HepG2 (cell line): ENCODE measurements around the gene P2RX3. TPM values are rescaled to one million over a fixed set of nuclear protein-coding genes. Genes with fewer than 3 reads are reported as not detected.

ENCODE experiments used
- ATAD3A ChIP-seq: sonication (generic); formaldehyde crosslinking; IDR thresholded peaks from 2 replicates; pipeline ENCODE4 v1.4.0; 2020; ENCODE audit warnings: missing genetic modification reagents
- EHMT2 ChIP-seq: fragments of 200-600 bp; sonication (generic); IDR thresholded peaks from 2 replicates; pipeline ENCODE4 v1.7.0; 2017; ENCODE audit warnings: antibody characterized with exemption, low read depth, low read length, borderline replicate concordance
- FOXC1 ChIP-seq: sonication (generic); formaldehyde crosslinking; IDR thresholded peaks from 2 replicates; pipeline ENCODE4 v1.8.0; 2022; ENCODE audit warnings: mild to moderate bottlenecking, missing genetic modification reagents, borderline replicate concordance
- HNRNPK ChIP-seq: fragments of 200-400 bp; formaldehyde crosslinking; IDR thresholded peaks from 2 replicates; pipeline ENCODE4 v1.6.1; 2018; ENCODE audit warnings: low read length, low read depth, moderate library complexity, mild to moderate bottlenecking; ENCODE audit not compliant: poor library complexity, severe bottlenecking
- HOXA7 ChIP-seq: sonication (generic); formaldehyde crosslinking; IDR thresholded peaks from 2 replicates; pipeline ENCODE4 v1.8.1; 2022; ENCODE audit warnings: mild to moderate bottlenecking, missing genetic modification reagents, moderate library complexity
- HOXD1 ChIP-seq: sonication (generic); formaldehyde crosslinking; IDR thresholded peaks from 2 replicates; pipeline ENCODE4 v1.5.0; 2020; ENCODE audit warnings: missing genetic modification reagents
- MAFG ChIP-seq: sonication (generic); formaldehyde crosslinking; IDR thresholded peaks from 2 replicates; pipeline ENCODE4 v1.5.1; 2020; ENCODE audit warnings: mild to moderate bottlenecking, missing genetic modification reagents
- MEIS2 ChIP-seq: sonication (generic); formaldehyde crosslinking; IDR thresholded peaks from 2 replicates; pipeline ENCODE4 v1.9.0; 2021; ENCODE audit warnings: mild to moderate bottlenecking, missing genetic modification reagents
- SNAPC2 ChIP-seq: sonication (generic); formaldehyde crosslinking; IDR thresholded peaks from 2 replicates; pipeline ENCODE4 v1.8.1; 2022; ENCODE audit warnings: mild to moderate bottlenecking, missing genetic modification reagents
- SOX13 ChIP-seq, 3 experiments: fragments of 450-650 bp in 1 of 3; sonication (generic) in 1 of 3; formaldehyde crosslinking in 1 of 3; IDR thresholded peaks in 2 of 3; conservative IDR thresholded peaks in 1 of 3; 2 replicates each; pipeline versions ENCODE4 v1.5.0 to v1.6.1; 2016 to 2020; ENCODE audit warnings: antibody characterized with exemption in 1 of 3, mild to moderate bottlenecking in 1 of 3, missing compliant biosample characterization in 1 of 3, missing genetic modification reagents in 1 of 3, moderate library complexity in 1 of 3
- STAT5B ChIP-seq: sonication (generic); formaldehyde crosslinking; IDR thresholded peaks from 2 replicates; pipeline ENCODE4 v1.4.0; 2020; ENCODE audit warnings: missing genetic modification reagents
- USF2 ChIP-seq, 2 experiments: sonication (generic) in 1 of 2; formaldehyde crosslinking in 1 of 2; IDR thresholded peaks; 2 replicates each; pipeline versions ENCODE4 v1.5.1 to v1.6.1; 2011 to 2020; ENCODE audit warnings: borderline replicate concordance in 1 of 2, low read depth in 1 of 2, low read length in 1 of 2, mild to moderate bottlenecking in 1 of 2, missing genetic modification reagents in 1 of 2, moderate library complexity in 1 of 2
- ZBTB40 ChIP-seq, 2 experiments: fragments of 450-650 bp in 1 of 2; sonication (generic) in 1 of 2; formaldehyde crosslinking in 1 of 2; IDR thresholded peaks; 2 replicates each; pipeline versions ENCODE4 v1.6.1 to v1.8.0; 2016 to 2022; ENCODE audit warnings: antibody characterized with exemption in 1 of 2, mild to moderate bottlenecking in 1 of 2, missing genetic modification reagents in 1 of 2
- ZBTB42 ChIP-seq: sonication (generic); formaldehyde crosslinking; IDR thresholded peaks from 2 replicates; pipeline ENCODE4 v1.5.0; 2020; ENCODE audit warnings: mild to moderate bottlenecking, missing genetic modification reagents
- ZNF530 ChIP-seq: sonication (generic); formaldehyde crosslinking; IDR thresholded peaks from 2 replicates; pipeline ENCODE4 v1.5.0; 2020; ENCODE audit warnings: low read depth, mild to moderate bottlenecking, missing genetic modification reagents
- polyA plus RNA-seq, 8 experiments: library from polyadenylated mRNA; depleted of rRNA in 3 of 8; stranded (reverse) in 7 of 8; unstranded in 1 of 8; fragments of >200 nt; fragmentation: Illumina TruSeq in 4 of 8; extraction: Trizol in 4 of 8; gene quantifications; 2 replicates each; pipeline versions ENCODE4 v1.2.1 to v1.2.3, GENCODE V29; 2011 to 2016; ENCODE audit warnings: low read depth in 4 of 8, missing spikeins in 1 of 8, mixed read lengths in 1 of 8; ENCODE audit not compliant: insufficient read depth in 1 of 8
- total RNA-seq, 5 experiments: library from RNA; depleted of rRNA; stranded (reverse); fragments of >200 nt; fragmentation: Illumina TruSeq; extraction: Trizol; gene quantifications; 2 replicates each; pipeline ENCODE4 v1.2.3, GENCODE V29; 2016; ENCODE audit warnings: low read depth in 1 of 5
- TF ChIP-seq, protein P1 (sequence below): sonication (generic); formaldehyde crosslinking; IDR thresholded peaks from 2 replicates; pipeline ENCODE4 v1.5.1; 2020; ENCODE audit warnings: missing genetic modification reagents, mild to moderate bottlenecking, borderline replicate concordance

P2RX3 gene
- total and polyA plus RNA-seq, 2 of the 13 experiments (the other 11 are each of a cell fraction or from before 2014, with no cell fraction given) = 0.08 TPM; not detected in 1

- TF ChIP-seq ZBTB42 (CRISPR knock-in tag) = no peak
- no peak for TF ChIP-seq HOXA7
- TF ChIP-seq USF2 (IDR thresholded peaks at IDR 0.05; ENCODE audit: low read depth, low read length) = no peak
- TF ChIP-seq USF2 (CRISPR knock-in tag; IDR thresholded peaks at IDR 0.05; ENCODE audit: borderline replicate concordance) = no peak
- no peak for TF ChIP-seq STAT5B
- TF ChIP-seq HOXD1 (CRISPR knock-in tag) = no peak
- no peak for TF ChIP-seq ZNF530 (CRISPR knock-in tag)
- no peak for TF ChIP-seq ATAD3A
- TF ChIP-seq HNRNPK = no peak
- TF ChIP-seq EHMT2 = peak; percentile 31; the same call in 1 of the 2 replicates
- TF ChIP-seq MAFG (CRISPR knock-in tag) = no peak
- TF ChIP-seq SOX13 (IDR thresholded peaks at IDR 0.05) = no peak
- peak in 1 of 2 experiments; percentile 58; a peak in 2 of 4 replicates for TF ChIP-seq SOX13 (CRISPR knock-in tag; conservative IDR thresholded peaks at IDR 0.05 in 1 of 2, IDR thresholded peaks at IDR 0.05 in 1 of 2)
- TF ChIP-seq SNAPC2 = no peak
- no peak for TF ChIP-seq MEIS2 (CRISPR knock-in tag)
- TF ChIP-seq, protein P1, sequence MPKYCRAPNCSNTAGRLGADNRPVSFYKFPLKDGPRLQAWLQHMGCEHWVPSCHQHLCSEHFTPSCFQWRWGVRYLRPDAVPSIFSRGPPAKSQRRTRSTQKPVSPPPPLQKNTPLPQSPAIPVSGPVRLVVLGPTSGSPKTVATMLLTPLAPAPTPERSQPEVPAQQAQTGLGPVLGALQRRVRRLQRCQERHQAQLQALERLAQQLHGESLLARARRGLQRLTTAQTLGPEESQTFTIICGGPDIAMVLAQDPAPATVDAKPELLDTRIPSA (CRISPR knock-in tag) = no peak
- no peak for TF ChIP-seq ZBTB40 (IDR thresholded peaks at IDR 0.05)
- TF ChIP-seq ZBTB40 (CRISPR knock-in tag; IDR thresholded peaks at IDR 0.05) = no peak
- no peak for TF ChIP-seq FOXC1
Observed at GRCh38 chr11:57399972-57400578, 61.9 kb downstream of the P2RX3 start (continued).
